Measurements from ENCODE around the gene LRPAP1.

The LRPAP1 gene

GRCh38 chr4:3523628-3524221, 8.5 kb downstream of the LRPAP1 start:
- H3K4me3 ChIP-seq (ENCODE audit: insufficient read length, low read depth) = no peak overlapping the region
- H3K9me3 ChIP-seq (ENCODE audit: insufficient read depth, low read length) = no peaks in the 10 kb centered on the region
- DNase-seq (ENCODE audit: low read depth, low spot score) = no peak
- no peak overlapping the region for H3K9ac ChIP-seq (ENCODE audit: insufficient read length, low read depth)
- no peak for TF ChIP-seq SUZ12 (IDR thresholded peaks at IDR 0.05; ENCODE audit: extremely low read depth, insufficient read depth, insufficient read length)
- TF ChIP-seq YY1 (IDR thresholded peaks at IDR 0.05; ENCODE audit: insufficient read depth, insufficient read length) = no peak
- H3K36me3 ChIP-seq (ENCODE audit: insufficient read depth, insufficient read length, low read length) = peaks cover 97% of the 10 kb centered on the region
- peaks cover 20% of the 10 kb centered on the region for H3K4me1 ChIP-seq (ENCODE audit: insufficient read depth, insufficient read length)
- H3K27me3 ChIP-seq (ENCODE audit: insufficient read depth, insufficient read length) = no peaks in the 10 kb centered on the region

DNA sequence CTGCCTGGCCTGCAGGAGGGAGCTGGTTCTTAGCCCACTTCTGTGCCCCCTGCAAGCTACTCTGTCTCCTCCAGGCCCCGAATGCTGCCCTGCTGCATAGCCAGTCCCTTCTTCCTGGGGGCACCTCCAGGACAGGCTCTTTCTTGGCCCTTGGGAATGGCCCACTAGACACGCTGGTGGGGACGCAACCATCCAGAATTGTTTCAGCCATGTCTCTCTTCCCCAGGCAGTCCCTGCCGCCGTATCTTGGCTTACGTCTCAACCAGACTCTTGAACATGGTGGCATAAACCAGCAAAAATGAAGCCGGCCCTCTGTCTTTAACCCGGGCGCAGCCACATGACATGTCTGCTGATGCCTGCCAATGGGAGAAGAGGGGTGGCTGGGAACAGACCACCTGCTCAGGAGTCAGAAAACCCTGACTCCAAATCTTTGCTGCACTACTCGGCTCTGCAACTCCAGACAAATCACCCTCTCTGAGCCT, 9.0 kb downstream of the LRPAP1 start:
- Histone ChIP-seq H3K9ac (ENCODE audit: insufficient read length, low read depth) (no peak overlapping the region), H3K27me3 (ENCODE audit: insufficient read depth, insufficient read length) (no peaks in the 10 kb centered on the region), H3K36me3 (ENCODE audit: insufficient read depth, insufficient read length, low read length) (peaks cover 95% of the 10 kb centered on the region), H3K4me3 (ENCODE audit: insufficient read length, low read depth) (no peak overlapping the region), H3K4me1 (ENCODE audit: insufficient read depth, insufficient read length) (peaks cover 18% of the 10 kb centered on the region), H3K9me3 (ENCODE audit: insufficient read depth, low read length) (no peaks in the 10 kb centered on the region)
- no peak for DNase-seq (ENCODE audit: low read depth, low spot score)
- no peak for TF ChIP-seq SUZ12 (IDR thresholded peaks at IDR 0.05; ENCODE audit: extremely low read depth, insufficient read depth, insufficient read length)
- TF ChIP-seq ZNF274 (IDR thresholded peaks at IDR 0.05; ENCODE audit: low read depth, low read length) = no peak
- TF ChIP-seq YY1 (IDR thresholded peaks at IDR 0.05; ENCODE audit: insufficient read depth, insufficient read length) = no peak

GRCh38 chr4:3522651-3523050, 9.6 kb downstream of the LRPAP1 start:
- no peak overlapping the region for H3K4me3 ChIP-seq (ENCODE audit: insufficient read length, low read depth)
- peaks cover 95% of the 10 kb centered on the region for H3K36me3 ChIP-seq (ENCODE audit: insufficient read depth, insufficient read length, low read length)
- no peaks in the 10 kb centered on the region for H3K9me3 ChIP-seq (ENCODE audit: insufficient read depth, low read length)
- no peak for DNase-seq (ENCODE audit: low read depth, low spot score)
- H3K4me1 ChIP-seq (ENCODE audit: insufficient read depth, insufficient read length) = peaks cover 16% of the 10 kb centered on the region
- TF ChIP-seq YY1 (IDR thresholded peaks at IDR 0.05; ENCODE audit: insufficient read depth, insufficient read length) = no peak
- TF ChIP-seq ZNF274 (IDR thresholded peaks at IDR 0.05; ENCODE audit: low read depth, low read length) = no peak
- no peak for TF ChIP-seq SUZ12 (IDR thresholded peaks at IDR 0.05; ENCODE audit: extremely low read depth, insufficient read depth, insufficient read length)
- no peaks in the 10 kb centered on the region for H3K27me3 ChIP-seq (ENCODE audit: insufficient read depth, insufficient read length)
- no peak overlapping the region for H3K9ac ChIP-seq (ENCODE audit: insufficient read length, low read depth)

- H3K9ac ChIP-seq (ENCODE audit: insufficient read length, low read depth) = no peak overlapping the region
- peaks cover 95% of the 10 kb centered on the region for H3K36me3 ChIP-seq (ENCODE audit: insufficient read depth, insufficient read length, low read length)
- H3K9me3 ChIP-seq (ENCODE audit: insufficient read depth, low read length) = no peaks in the 10 kb centered on the region
- no peak overlapping the region for H3K4me3 ChIP-seq (ENCODE audit: insufficient read length, low read depth)
- H3K27me3 ChIP-seq (ENCODE audit: insufficient read depth, insufficient read length) = no peaks in the 10 kb centered on the region
- TF ChIP-seq YY1 (IDR thresholded peaks at IDR 0.05; ENCODE audit: insufficient read depth, insufficient read length) (no peak), SUZ12 (IDR thresholded peaks at IDR 0.05; ENCODE audit: extremely low read depth, insufficient read depth, insufficient read length) (no peak), ZNF274 (IDR thresholded peaks at IDR 0.05; ENCODE audit: low read depth, low read length) (no peak)
- DNase-seq (ENCODE audit: low read depth, low spot score) = no peak
- peaks cover 13% of the 10 kb centered on the region for H3K4me1 ChIP-seq (ENCODE audit: insufficient read depth, insufficient read length)
These were observed 9.9 kb downstream of the LRPAP1 start for GRCh38 chr4:3522326-3522640.

- TF ChIP-seq SUZ12 (IDR thresholded peaks at IDR 0.05; ENCODE audit: extremely low read depth, insufficient read depth, insufficient read length) = no peak
- TF ChIP-seq YY1 (IDR thresholded peaks at IDR 0.05; ENCODE audit: insufficient read depth, insufficient read length) = no peak
- no peak for TF ChIP-seq ZNF274 (IDR thresholded peaks at IDR 0.05; ENCODE audit: low read depth, low read length)
- no peaks in the 10 kb centered on the region for H3K27me3 ChIP-seq (ENCODE audit: insufficient read depth, insufficient read length)
- DNase-seq (ENCODE audit: low read depth, low spot score) = no peak
- peaks cover 96% of the 10 kb centered on the region for H3K36me3 ChIP-seq (ENCODE audit: insufficient read depth, insufficient read length, low read length)
- H3K9ac ChIP-seq (ENCODE audit: insufficient read length, low read depth) = no peak overlapping the region
- peaks cover 10% of the 10 kb centered on the region for H3K4me1 ChIP-seq (ENCODE audit: insufficient read depth, insufficient read length)
- no peak overlapping the region for H3K4me3 ChIP-seq (ENCODE audit: insufficient read length, low read depth)
- H3K9me3 ChIP-seq (ENCODE audit: insufficient read depth, low read length) = no peaks in the 10 kb centered on the region
These were observed 10.4 kb downstream of the LRPAP1 start for GRCh38 chr4:3521621-3522325.

- Histone ChIP-seq H3K4me1 (ENCODE audit: insufficient read depth, insufficient read length) (peaks cover 6% of the 10 kb centered on the region), H3K9ac (ENCODE audit: insufficient read length, low read depth) (no peak overlapping the region), H3K36me3 (ENCODE audit: insufficient read depth, insufficient read length, low read length) (peaks cover 98% of the 10 kb centered on the region), H3K27me3 (ENCODE audit: insufficient read depth, insufficient read length) (no peaks in the 10 kb centered on the region), H3K4me3 (ENCODE audit: insufficient read length, low read depth) (no peak overlapping the region), H3K9me3 (ENCODE audit: insufficient read depth, low read length) (no peaks in the 10 kb centered on the region)
- TF ChIP-seq ZNF274 (IDR thresholded peaks at IDR 0.05; ENCODE audit: low read depth, low read length) (no peak), SUZ12 (IDR thresholded peaks at IDR 0.05; ENCODE audit: extremely low read depth, insufficient read depth, insufficient read length) (no peak), YY1 (IDR thresholded peaks at IDR 0.05; ENCODE audit: insufficient read depth, insufficient read length) (no peak)
- no peak for DNase-seq (ENCODE audit: low read depth, low spot score)
These were observed 11.2 kb downstream of the LRPAP1 start for GRCh38 chr4:3520796-3521600.

GRCh38 chr4:3520276-3520675, 11.9 kb downstream of the LRPAP1 start:
- Histone ChIP-seq H3K4me1 (ENCODE audit: insufficient read depth, insufficient read length) (peaks cover 9% of the 10 kb centered on the region), H3K9me3 (ENCODE audit: insufficient read depth, low read length) (no peaks in the 10 kb centered on the region), H3K27me3 (ENCODE audit: insufficient read depth, insufficient read length) (no peaks in the 10 kb centered on the region), H3K4me3 (ENCODE audit: insufficient read length, low read depth) (no peak overlapping the region), H3K36me3 (ENCODE audit: insufficient read depth, insufficient read length, low read length) (peaks cover 98% of the 10 kb centered on the region), H3K9ac (ENCODE audit: insufficient read length, low read depth) (no peak overlapping the region)
- DNase-seq (ENCODE audit: low read depth, low spot score) = no peak
- TF ChIP-seq ZNF274 (IDR thresholded peaks at IDR 0.05; ENCODE audit: low read depth, low read length) (no peak), SUZ12 (IDR thresholded peaks at IDR 0.05; ENCODE audit: extremely low read depth, insufficient read depth, insufficient read length) (no peak), YY1 (IDR thresholded peaks at IDR 0.05; ENCODE audit: insufficient read depth, insufficient read length) (no peak)

All from NT2/D1 (cell line).